H1 (cell line): ENCODE results near the gene LMAN1L. TPM values are rescaled to one million over a fixed set of nuclear protein-coding genes. Genes with fewer than 3 reads are reported as not detected.

Experiments used
- microRNA-seq, 2 experiments: library from miRNA; unstranded; fragments of <30 nt; microRNA quantifications; one replicate each; pipeline versions ENCODE4 to v1.2.0, GENCODE V29; 2016 to 2020; ENCODE audit warnings: borderline microRNAs expressed in 2 of 2, borderline number of aligned reads in 2 of 2, borderline replicate concordance in 1 of 2
- polyA plus RNA-seq, 7 experiments: library from polyadenylated mRNA; depleted of rRNA in 3 of 7; stranded (reverse) in 5 of 7; unstranded in 2 of 7; fragments of >200 nt in 5 of 7; fragments of 200-250 nt in 2 of 7; gene quantifications; 1 replicate in 5 of 7; 2 replicates in 1 of 7; 4 replicates in 1 of 7; pipeline versions ENCODE4 v1.2.1 to v1.2.3, GENCODE V29; 2011 to 2013; ENCODE audit warnings: missing spikeins in 2 of 7, mixed read lengths in 2 of 7
- small RNA-seq: library from polyadenylated mRNA; stranded (forward); fragments of <200 nt; extraction: miRNeasy Mini kit (QIAGEN cat#:217004); gene quantifications from one replicate; pipeline ENCODE3, GENCODE V24; 2013; ENCODE audit not compliant: insufficient read depth
- total RNA-seq: library from RNA; stranded (reverse); fragmentation: NEBNext Ultra II Directional; extraction: Animal tissue kit (Norgen Biotek cat#: 25700); gene quantifications from 2 replicates; pipeline ENCODE4 v1.2.1, GENCODE V29; 2021

LMAN1L gene
- total and polyA plus RNA-seq, 2 of the 8 experiments (the other 6 are each of a cell fraction or from before 2014, with no cell fraction given): not detected

Small RNA genes within 50 kb of the gene (microRNA-seq; reads per million reads assigned to microRNA genes)
- gene MIR4513 (0 reads per million in 2 experiments), gene MIR6882 (0 to 0.61 reads per million in 2 experiments)

Small RNA genes within 50 kb of the gene (small RNA-seq; reads per million reads assigned to genes)
- gene CPLX3 (not detected), gene MIR4513 (not detected), gene MIR6882 (1.7 reads per million, percentile 6 among the genes with 10 or more reads in this experiment)

Other genes starting within 250 kb of the LMAN1L start
- 42.4 and 43.5 TPM in 2 replicates for gene CLK3, start 197.0 kb upstream of the LMAN1L start, total RNA-seq
- 67.3 and 75.6 TPM in 2 replicates for gene CLK3, start 197.0 kb upstream of the LMAN1L start, polyA plus RNA-seq (2011; rRNA removed)
- 49.1 and 50.8 TPM in 2 replicates for gene EDC3, start 116.8 kb upstream of the LMAN1L start, total RNA-seq
- gene EDC3, start 116.8 kb upstream of the LMAN1L start, polyA plus RNA-seq (2011; rRNA removed): 45.0 and 48.2 TPM in 2 replicates
- 0.11 and 0.35 TPM in 2 replicates for gene CYP1A1, start 87.3 kb upstream of the LMAN1L start, total RNA-seq
- gene CYP1A1, start 87.3 kb upstream of the LMAN1L start, polyA plus RNA-seq (2011; rRNA removed): 0.22 and 0.32 TPM in 2 replicates
- not detected in 2 replicates for gene CYP1A2, start 64.0 kb upstream of the LMAN1L start, total RNA-seq
- not detected in 2 replicates for gene CYP1A2, start 64.0 kb upstream of the LMAN1L start, polyA plus RNA-seq (2011; rRNA removed)
- 50.2 and 51.7 TPM in 2 replicates for gene CSK, start 30.8 kb upstream of the LMAN1L start, total RNA-seq
- gene CSK, start 30.8 kb upstream of the LMAN1L start, polyA plus RNA-seq (2011; rRNA removed): 13.7 and 23.0 TPM in 2 replicates
- gene CPLX3, start 13.8 kb downstream of the LMAN1L start, total RNA-seq: not detected in 2 replicates
- gene CPLX3, start 13.8 kb downstream of the LMAN1L start, polyA plus RNA-seq (2011; rRNA removed): 0.17 and 0.27 TPM in 2 replicates
- gene ULK3, start 30.3 kb downstream of the LMAN1L start, total RNA-seq: 25.0 and 27.1 TPM in 2 replicates
- gene ULK3, start 30.3 kb downstream of the LMAN1L start, polyA plus RNA-seq (2011; rRNA removed): 34.4 and 52.2 TPM in 2 replicates
- 40.3 and 41.7 TPM in 2 replicates for gene SCAMP2, start 60.5 kb downstream of the LMAN1L start, total RNA-seq
- 112 and 131 TPM in 2 replicates for gene SCAMP2, start 60.5 kb downstream of the LMAN1L start, polyA plus RNA-seq (2011; rRNA removed)
- gene MPI, start 77.2 kb downstream of the LMAN1L start, total RNA-seq: 31.0 and 32.9 TPM in 2 replicates
- 74.8 and 79.0 TPM in 2 replicates for gene MPI, start 77.2 kb downstream of the LMAN1L start, polyA plus RNA-seq (2011; rRNA removed)
- 56.1 and 57.1 TPM in 2 replicates for gene FAM219B, start 94.0 kb downstream of the LMAN1L start, total RNA-seq
- 66.6 and 91.3 TPM in 2 replicates for gene FAM219B, start 94.0 kb downstream of the LMAN1L start, polyA plus RNA-seq (2011; rRNA removed)
- gene COX5A, start 125.2 kb downstream of the LMAN1L start, total RNA-seq: 367 and 373 TPM in 2 replicates
- gene COX5A, start 125.2 kb downstream of the LMAN1L start, polyA plus RNA-seq (2011; rRNA removed): 228 and 270 TPM in 2 replicates
- gene RPP25, start 143.9 kb downstream of the LMAN1L start, total RNA-seq: 19.4 and 19.8 TPM in 2 replicates
- 17.4 and 20.0 TPM in 2 replicates for gene RPP25, start 143.9 kb downstream of the LMAN1L start, polyA plus RNA-seq (2011; rRNA removed)
- gene SCAMP5, start 182.7 kb downstream of the LMAN1L start, total RNA-seq: 51.8 and 55.4 TPM in 2 replicates
- gene SCAMP5, start 182.7 kb downstream of the LMAN1L start, polyA plus RNA-seq (2011; rRNA removed): 94.7 and 96.4 TPM in 2 replicates
- gene PPCDC, start 210.8 kb downstream of the LMAN1L start, total RNA-seq: 11.3 and 14.7 TPM in 2 replicates
- 29.7 and 46.7 TPM in 2 replicates for gene PPCDC, start 210.8 kb downstream of the LMAN1L start, polyA plus RNA-seq (2011; rRNA removed)